ENCODE data around the gene CNKSR2.

CNKSR2 gene
- total RNA-seq = 8.7 to 10.3 reads per million in 2 experiments

- DNase-seq (ENCODE audit: low read depth) = peak; percentile 55
Observed at GRCh38 chrX:21374163-21374993, at the start of gene CNKSR2. TSS of gene CNKSR2 (plus strand) at chrX:21374418. CDS start at chrX:21374898, 480 bp downstream.

- DNase-seq (ENCODE audit: low read depth) = no peak
Observed at GRCh38 chrX:21354725-21355124, 19.5 kb upstream of the CNKSR2 start.

GRCh38 chrX:21355831-21356230 is 18.4 kb upstream of the CNKSR2 start:
- DNase-seq (ENCODE audit: low read depth) = no peak

GRCh38 chrX:21369613-21370012 is 4.6 kb upstream of the CNKSR2 start:
- DNase-seq (ENCODE audit: low read depth) = no peak

- DNase-seq (ENCODE audit: low read depth) = no peak
Observed at GRCh38 chrX:21373001-21373400, 1.2 kb upstream of the CNKSR2 start.

- DNase-seq (ENCODE audit: low read depth) = no peak
Observed at GRCh38 chrX:21373637-21374162, 518 bp upstream of the CNKSR2 start.

GRCh38 chrX:21374994-21375707 is 933 bp downstream of the CNKSR2 start:
- DNase-seq (ENCODE audit: low read depth) = no peak

GRCh38 chrX:21375708-21376009 is 1.4 kb downstream of the CNKSR2 start:
- no peak for DNase-seq (ENCODE audit: low read depth)

- DNase-seq (ENCODE audit: low read depth) = no peak
Observed at GRCh38 chrX:21376636-21377035, 2.4 kb downstream of the CNKSR2 start.

GRCh38 chrX:21379991-21380390 is 5.8 kb downstream of the CNKSR2 start:
- DNase-seq (ENCODE audit: low read depth) = no peak

GRCh38 chrX:21382715-21383114 is 8.5 kb downstream of the CNKSR2 start:
- no peak for DNase-seq (ENCODE audit: low read depth)

- no peak for DNase-seq (ENCODE audit: low read depth)
Observed at GRCh38 chrX:21383546-21383945, 9.3 kb downstream of the CNKSR2 start.

- no peak for DNase-seq (ENCODE audit: low read depth)
Observed at GRCh38 chrX:21384178-21384577, 10.0 kb downstream of the CNKSR2 start.

GRCh38 chrX:21394792-21395191 is 20.6 kb downstream of the CNKSR2 start:
- DNase-seq (ENCODE audit: low read depth) = no peak

GRCh38 chrX:21398426-21398825 is 24.2 kb downstream of the CNKSR2 start:
- no peak for DNase-seq (ENCODE audit: low read depth)

GRCh38 chrX:21400408-21401121 is 26.3 kb downstream of the CNKSR2 start:
- no peak for DNase-seq (ENCODE audit: low read depth)

GRCh38 chrX:21408307-21408706 is 34.1 kb downstream of the CNKSR2 start:
- DNase-seq (ENCODE audit: low read depth) = no peak

GRCh38 chrX:21408788-21409187 is 34.6 kb downstream of the CNKSR2 start:
- no peak for DNase-seq (ENCODE audit: low read depth)

- no peak for DNase-seq (ENCODE audit: low read depth)
Observed at GRCh38 chrX:21412029-21412428, 37.8 kb downstream of the CNKSR2 start.

- DNase-seq (ENCODE audit: low read depth) = no peak
Observed at GRCh38 chrX:21412883-21413282, 38.7 kb downstream of the CNKSR2 start.

- DNase-seq (ENCODE audit: low read depth) = no peak
Observed at GRCh38 chrX:21427086-21427485, 52.9 kb downstream of the CNKSR2 start.

GRCh38 chrX:21437036-21437435 is 62.8 kb downstream of the CNKSR2 start:
- DNase-seq (ENCODE audit: low read depth) = no peak

- no peak for DNase-seq (ENCODE audit: low read depth)
Observed at GRCh38 chrX:21438792-21439191, 64.6 kb downstream of the CNKSR2 start.

Measured in T follicular helper cell (primary cell).